GM18508 (cell line): ENCODE data around the gene PTGES.
"Not testable (repeated sequence)": the region's sequence is repeated elsewhere in the genome, so short reads cannot be mapped to it uniquely, and the experiment has no call there.

Experiments used
- ATAC-seq: cut with Tn5 transposase; IDR thresholded peaks from one replicate; pipeline ENCODE4 v1.9.1; 2021; ENCODE audit warnings: moderate number of reproducible peaks; ENCODE audit not compliant: insufficient read depth, unreplicated experiment

PTGES gene

DNA sequence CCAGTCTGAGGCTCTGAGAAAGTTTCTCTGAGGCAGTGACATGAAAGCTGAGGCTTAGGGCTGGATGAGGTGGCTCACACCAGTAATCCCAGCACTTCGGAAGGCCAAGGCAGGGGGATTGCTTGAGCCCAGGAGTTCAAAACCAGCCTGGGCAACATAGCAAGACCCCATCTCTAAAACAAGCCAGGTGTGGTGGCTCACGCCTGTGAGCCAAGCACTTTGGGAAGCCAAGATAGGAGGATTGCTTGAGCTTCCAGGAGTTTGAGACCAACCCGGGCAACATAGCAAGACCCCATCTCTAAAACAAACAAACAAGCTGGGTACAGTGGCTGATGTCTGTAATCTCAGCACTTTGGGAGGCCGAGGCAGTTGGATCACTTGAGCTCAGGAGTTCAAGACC is 3.8 kb downstream of the PTGES start:
- not testable (repeated sequence) for ATAC-seq

DNA sequence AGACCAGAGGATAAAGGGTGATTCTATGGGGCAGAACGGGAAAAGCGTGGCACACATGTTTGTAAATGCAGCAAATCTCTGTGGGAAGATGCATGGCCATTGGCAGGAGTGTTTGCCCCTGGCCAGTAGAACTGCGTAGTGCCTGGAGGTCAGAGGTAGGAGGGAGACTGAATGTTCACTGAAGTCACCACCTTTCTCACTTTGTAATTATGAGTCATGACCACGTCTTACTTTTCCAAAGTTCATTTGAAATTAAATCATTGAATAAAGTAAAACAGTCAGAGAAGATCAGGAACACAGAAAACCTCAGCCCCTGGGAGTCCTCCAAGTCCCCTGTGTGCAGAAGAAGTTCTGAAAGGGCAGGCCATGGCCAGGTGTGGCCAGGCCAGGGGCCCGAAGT is 4.6 kb downstream of the PTGES start:
- ATAC-seq: no peak

DNA sequence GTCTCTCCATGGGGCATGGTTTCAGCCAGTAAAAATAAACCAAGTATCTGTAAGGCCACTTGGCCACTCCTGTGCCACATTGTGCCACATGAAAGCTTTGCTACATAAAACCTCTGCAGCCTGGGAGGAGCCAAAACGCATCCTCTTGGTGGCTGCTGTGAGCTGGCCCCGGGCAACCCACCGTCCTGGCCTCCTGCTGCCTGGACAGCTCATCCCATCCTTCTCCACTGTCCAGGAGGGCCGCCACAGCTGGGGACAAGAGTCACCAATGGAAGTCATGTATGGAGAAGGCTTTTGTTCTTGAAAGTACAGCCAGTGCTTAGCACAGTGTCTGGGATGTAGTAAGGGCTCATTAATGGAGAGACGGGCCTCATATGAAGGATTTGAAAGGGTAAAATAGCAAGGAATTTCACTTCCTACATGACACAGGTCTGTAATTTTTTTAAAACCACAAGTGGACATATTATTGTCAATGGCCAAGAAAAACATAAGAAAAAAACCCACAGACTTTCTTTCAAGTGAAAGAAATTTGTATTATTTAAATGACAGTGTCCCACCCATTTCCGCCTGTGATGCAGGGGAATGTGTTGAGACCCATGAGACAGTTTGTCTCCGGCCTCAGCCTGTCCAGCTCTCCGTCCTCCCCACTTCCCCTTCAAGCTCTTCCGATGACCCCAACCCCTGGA is 6.6 kb downstream of the PTGES start:
- ATAC-seq: no peak

DNA sequence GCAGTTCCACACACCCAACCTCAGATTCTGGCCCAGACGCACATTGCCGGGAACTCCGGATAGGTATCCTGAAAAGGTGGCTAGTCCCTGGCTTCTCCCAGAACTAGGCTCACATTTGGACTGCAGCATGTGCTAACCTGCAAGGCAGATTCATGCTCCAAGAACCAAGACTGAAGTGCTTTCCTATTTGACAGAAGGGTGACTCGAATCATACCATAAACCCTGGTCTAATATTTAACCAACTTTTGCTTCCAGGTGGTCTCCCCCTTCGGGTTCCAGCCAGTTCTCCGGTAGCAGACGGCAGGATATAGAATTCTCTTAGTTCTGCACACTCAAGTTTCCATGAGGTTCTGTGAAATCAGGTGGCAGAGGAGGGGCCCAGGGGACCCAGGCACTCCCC is 7.6 kb downstream of the PTGES start:
- no peak for ATAC-seq

DNA sequence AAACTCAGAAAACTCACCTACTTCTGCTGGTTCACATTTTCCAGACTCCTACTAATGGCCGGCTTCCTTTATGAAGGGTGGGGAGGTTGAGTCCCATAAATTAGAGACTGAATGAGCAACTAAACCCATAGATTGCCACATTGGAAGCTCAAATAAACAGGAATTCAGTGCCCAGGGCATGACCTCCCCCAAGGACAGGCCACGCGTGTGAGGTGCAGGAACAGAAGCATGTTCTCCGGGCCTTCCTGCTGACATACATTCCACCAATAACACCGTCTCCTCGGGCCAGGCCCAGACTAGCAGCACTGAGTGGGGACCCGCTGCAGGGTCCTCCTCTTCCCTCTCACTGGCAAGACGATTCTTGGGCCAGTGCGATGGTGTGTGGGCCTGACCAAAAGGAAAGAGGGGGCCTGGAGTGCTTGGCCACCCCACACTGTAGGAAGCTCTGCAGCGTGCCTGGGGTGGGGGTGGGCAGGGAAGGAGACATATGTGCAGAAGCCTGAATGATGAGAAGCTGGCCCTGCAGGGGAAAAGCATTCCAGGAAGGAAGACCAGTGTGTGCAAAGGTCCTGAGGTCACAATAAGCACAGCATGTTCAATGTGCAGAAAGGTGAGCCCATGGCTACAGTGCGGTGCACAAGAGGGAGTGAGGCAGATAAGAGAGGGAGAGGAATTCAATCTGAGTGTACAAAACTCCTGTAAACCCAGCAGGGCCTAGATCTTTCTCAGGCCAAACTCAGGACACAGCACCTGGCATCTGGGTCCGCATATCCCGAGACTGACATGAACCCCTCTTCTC is 12.0 kb downstream of the PTGES start:
- no peak for ATAC-seq

DNA sequence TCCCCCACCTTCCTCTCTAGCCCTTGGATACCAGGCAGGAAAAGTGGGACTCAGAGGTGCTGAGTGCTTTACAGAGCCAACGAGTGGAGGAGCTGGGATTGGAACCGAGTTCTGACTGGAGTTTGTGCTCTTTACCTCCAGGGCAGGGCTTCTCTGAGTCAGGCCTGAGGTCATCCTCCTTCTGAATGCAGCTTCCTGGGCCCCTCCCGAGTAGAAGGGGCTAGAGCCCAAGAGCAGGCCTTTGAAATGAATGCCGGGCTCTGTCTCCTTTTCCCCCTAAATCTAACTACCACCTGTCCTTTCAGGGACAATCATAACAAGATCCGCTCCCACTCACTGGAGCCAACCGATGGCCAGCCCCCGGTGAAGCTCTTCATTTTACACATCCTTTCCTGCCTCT is 12.7 kb downstream of the PTGES start:
- no peak for ATAC-seq

DNA sequence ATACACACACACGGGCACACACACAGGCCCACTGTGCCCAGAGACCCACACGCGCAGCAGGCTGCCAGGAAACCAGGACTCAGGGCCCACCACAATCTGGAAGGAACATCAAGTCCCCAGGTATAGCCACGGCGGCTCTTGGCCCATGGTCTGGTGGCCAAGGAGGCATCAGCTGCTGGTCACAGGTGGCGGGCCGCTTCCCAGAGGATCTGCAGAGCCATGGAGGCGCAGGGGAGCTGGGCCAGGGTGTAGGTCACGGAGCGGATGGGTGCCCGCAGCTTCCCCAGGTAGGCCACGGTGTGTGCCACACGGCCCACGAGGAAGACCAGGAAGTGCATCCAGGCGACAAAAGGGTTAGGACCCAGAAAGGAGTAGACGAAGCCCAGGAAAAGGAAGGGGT is 13.4 kb downstream of the PTGES start:
- no peak for ATAC-seq

DNA sequence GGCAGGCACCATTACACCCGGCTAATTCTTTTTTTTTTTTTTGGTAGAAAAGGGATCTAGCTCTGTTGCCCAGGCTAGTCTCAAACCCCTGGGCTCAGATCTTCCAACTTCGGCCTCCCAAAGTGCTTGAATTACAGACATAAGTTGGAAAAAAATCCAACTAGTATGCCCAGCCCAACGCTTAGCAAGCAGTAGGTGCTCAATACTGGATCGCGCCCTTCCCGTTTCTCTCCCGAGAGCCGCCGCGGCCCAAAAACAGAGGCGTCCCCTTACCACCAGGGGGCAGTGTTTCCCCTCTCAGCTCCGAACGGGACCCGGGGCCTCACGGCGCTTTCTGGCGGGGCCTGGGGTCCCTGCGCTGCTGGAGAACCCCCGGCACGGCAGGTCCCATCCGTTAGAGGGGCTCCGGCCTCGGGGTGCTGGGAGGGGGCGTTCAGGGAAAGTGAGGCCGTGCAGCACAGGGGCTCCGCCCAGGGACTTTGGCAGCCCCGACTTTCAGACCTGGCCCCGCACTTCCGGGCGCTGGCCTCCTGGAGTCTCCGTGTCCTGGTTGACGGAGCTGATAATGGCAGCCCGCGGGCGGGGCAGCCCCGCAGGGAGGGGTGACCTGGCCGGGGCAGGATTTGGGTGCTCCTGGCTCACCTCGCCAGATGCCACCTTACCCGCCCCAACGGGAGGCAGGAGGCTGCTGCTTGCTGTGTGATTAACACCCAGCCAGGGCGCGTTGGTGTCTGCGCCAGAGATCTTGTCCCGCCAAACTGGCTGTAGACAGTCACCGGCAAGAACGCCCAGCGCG is 15.2 kb downstream of the PTGES start:
- ATAC-seq: no peak

DNA sequence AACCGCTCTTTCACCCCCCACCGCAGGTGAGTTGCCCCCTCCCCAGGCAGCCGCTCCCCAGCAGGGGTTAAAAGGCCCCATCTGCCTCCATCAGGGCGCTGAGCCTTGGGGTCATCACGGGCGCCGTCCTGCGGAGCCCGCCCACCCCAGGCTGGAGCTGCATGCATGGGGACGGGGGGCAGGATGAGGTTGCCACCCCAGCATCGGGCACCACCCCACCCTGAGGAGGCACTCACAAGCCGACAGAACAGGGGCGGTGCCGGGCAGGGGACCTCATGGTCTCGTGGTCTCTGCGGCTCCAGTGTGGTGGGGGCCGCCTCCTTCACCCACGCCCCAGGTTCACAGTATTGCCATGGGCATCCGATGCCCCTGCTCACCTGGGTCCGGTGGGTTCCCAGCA is 16.5 kb downstream of the PTGES start:
- no peak for ATAC-seq

DNA sequence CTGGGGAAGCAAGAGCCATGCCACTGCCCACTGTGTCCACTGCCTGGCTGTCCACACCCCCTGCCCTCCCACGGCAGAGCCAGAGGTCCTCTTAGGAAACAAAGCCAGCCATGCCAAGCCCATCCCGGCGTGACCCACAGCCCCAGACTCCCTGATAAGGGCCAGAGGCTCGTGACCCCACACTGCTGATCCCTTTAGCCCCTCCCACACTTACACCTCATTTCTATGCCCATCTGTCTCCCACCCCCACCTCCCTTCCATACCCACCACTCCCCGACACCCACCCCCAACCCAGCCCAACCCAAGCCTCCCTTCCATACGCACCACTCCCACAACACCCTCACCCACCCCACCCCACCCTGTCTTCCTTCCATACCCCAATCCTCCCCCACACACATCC is 17.3 kb downstream of the PTGES start:
- ATAC-seq: no peak

DNA sequence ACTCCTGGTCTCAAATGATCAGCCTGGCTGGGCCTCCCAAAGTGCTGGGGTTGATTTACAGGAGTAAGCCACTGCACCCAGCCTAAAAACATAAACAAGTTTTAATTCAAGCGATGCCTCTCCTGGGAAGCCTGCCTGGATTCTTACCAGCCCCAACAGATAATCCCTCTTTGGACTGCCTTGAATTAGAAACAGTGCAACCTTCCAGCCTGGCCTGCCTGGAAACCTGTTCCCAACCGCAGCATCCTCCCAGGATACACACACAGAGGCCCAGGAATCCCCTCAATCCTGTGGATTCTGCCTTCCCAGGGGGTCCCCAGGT is 19.2 kb downstream of the PTGES start:
- no peak for ATAC-seq

DNA sequence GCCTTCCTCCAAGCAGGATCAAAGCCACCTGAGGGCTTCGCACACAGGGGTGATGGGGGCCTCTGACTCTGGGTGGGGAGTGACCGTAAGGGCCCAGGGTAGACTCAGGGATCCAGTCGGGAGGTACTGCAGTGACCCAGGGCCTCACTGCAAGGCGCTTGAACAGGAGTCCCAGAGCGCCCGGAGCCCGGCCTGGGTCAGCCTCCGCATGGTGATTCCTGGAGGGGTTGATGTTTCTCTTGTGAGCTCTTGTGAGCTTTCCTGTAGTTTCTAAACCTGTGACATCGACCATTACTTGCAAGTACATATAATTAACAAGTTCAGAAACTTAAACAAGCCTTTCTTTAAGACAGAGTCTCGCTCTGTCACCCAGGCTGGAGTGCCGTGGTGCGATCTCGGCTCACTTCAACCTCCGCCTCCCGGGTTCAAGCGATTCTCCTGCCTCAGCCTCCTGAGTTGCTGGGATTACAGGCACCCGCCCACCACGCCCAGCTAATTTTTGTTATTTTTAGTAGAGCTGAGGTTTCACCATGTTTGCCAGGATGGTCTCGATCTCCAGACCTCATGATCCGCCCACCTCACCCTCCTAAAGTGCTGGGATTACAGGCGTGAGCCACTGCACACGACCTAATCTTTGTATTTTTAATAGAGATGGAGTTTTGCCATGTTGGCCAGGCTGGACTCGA is 19.8 kb downstream of the PTGES start:
- ATAC-seq: no peak

DNA sequence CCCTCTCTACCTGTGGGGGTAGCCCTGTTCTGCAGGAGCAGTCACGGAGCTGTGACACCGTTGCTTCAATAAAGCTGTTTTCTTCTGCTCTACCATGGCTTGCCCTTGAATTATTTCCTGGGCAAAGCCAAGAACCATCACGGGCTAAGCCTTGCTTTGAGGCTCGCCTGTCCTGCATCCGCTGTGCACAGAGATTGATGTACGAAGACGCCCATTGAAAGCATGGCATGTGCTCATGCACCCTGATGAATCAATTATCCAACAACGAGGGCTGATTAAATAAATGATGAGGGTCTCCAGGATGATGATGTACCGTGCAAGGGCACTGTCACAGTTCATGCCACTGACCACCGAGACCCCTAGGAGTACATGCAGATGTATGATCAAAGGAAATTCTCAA is 20.7 kb downstream of the PTGES start:
- no peak for ATAC-seq

DNA sequence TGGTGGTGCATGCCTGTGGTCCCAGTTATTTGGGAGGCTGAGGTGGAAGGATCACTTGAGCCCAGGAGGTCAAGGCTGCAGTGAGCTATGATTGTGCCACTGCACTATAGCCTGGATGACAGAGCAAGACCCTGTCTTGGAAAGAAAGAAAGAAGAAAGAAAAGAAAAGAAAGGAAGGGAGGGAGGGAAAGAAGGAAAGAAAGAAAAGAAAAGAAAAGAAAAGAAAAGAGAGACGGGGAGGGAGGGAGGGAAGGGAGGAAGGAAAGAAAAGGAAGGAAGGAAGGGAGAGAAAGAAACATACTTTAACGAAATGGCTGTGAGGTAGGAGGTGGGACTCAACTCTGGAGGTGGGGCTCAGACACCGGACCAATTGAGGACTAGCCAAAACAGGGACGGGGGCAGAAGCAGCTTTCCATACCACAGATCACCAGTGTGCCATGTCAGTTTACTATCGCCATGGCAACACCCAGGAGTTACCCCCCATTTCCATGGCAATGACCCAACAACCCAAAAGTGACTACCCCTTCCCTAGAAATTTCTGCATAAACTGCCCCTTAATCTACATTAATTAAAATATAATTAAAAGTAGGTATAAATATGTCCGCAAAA is 21.3 kb downstream of the PTGES start:
- ATAC-seq: no peak

DNA sequence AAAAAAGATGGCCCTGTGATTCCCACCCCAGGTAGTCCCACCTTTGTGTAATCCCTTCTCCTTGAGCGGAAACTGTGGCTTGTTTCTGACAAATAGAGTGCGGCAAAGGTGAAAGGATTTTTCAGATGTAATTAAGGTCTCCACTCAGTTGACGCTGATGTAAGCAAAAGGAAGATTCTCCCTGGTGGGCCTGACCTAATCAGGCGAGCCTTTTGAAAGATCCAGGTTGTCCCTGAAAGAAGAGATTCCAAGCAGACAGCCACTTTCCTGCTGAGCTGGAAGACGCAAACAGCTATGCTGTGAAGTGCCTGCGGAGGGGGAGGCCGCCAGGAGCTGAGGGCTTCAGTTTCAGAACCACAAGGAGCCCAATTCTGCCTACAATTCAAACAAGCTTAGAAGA is 24.1 kb downstream of the PTGES start:
- ATAC-seq: no peak

DNA sequence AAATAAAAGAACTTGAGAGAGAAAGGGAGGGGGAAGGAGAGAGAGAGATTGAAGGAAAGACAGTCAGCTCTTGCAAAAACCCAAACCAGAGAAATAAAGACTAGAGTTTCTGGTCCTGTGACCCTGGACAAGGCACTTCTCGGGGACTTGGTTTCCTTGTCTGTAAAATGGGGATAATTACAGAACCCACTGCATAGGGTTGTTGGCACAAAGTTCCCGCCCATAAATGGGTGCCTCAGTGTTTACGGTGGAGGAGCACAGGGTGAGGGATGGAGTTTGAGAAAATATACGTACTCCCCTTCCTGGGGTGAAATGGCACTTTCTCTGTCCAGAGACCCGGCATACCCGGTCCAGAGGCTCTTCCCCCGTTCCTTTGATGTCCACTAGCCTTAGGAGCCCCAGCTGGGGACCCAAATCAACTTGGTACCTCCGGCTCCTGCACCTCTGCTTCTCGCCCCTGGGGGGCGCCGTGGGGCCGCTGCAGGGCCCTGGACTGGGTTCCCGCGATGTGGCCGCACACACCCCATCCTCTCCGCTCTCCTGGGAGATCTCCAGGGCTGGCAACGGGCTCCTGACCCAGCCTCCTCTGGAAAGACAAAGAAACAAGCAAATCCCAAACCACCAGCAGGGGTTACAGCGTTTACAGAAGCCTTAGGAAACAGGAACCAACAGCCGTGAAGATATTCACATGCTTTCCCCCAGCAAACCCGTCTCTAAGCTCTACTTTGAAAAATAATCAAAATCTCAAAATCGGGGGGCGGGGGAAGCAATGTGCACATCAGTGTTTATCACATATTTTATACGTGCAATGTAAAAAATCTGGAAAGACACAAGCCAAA is 26.3 kb downstream of the PTGES start:
- no peak for ATAC-seq

DNA sequence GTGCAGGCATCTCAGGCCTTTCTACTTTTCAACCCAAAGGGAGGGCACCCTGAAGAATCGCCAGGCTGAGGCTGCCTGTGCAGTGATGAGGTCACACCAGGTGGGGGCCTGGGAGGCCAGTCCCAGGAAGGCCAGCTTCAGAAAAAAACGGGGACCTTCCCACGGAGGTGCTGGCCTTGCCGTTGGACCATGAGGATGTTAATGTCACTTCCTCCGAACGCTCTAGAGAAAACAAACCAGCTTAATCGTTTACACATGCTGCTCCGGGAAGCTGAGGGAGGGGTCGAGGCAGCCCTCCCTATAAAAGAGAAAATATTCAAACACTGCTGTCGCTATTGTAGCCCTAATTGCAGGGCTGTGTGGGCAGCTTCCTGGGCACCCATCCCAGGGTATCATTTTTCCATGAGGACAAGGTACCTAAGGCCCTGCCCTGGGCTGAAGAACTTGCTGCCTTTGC is 27.0 kb downstream of the PTGES start:
- no peak for ATAC-seq

DNA sequence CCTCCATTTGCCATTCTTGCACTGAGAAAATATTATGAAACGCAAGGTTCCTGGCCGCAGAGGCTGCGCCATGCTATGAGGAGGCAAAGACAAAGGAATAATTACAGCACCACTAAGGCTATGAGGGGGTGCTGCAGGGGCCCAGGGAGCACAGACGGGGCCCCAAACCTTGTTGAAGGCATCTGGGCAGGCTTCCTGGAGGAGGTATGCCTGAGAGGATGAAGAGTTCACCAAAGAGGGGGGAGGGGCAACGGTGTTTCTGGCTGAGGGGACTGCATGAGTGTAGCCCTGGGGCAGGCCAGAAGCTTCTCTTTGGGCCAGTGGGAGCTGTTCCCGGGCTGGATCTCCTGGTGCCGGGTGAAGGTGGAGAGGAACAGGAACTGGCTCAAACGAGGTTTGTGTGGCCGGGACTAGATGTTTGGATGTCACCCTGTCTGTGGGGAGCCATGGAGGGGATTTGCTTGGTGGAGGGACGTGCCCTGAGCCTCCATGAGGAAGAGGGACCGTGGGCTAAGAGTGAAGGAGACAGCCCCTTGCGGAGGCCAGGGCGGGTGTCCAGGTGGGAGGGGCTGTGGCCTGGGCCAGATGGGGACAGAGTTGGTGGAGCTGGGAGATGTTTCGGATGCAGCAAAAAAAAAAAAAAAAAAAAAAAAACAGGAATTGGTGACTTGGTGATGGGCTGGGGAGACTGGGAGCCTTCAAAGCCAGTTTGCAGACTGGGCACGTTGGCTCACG is 28.2 kb downstream of the PTGES start:
- ATAC-seq: no peak

DNA sequence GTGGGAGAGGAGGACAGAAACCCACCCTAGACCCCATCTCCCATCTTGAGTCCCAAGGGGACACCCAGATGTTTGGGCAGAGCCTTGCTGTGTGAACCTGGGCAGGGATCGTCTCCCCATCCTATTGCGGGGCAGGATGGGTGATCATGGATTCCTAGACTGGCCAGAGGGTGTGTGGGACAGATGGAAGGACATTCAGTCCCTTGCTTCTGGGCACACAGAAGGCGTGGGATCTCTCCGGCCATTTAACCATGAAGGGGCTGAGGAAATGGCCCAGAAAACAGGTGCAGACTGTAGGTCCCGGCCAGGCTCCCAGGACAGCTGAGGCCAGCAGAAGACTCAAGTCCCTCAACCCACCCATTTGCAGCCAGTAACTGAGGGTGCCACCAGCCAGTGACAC is 29.9 kb downstream of the PTGES start:
- ATAC-seq: no peak
